Measurements from ENCODE around the gene COPB2. TPM values are rescaled to one million over a fixed set of nuclear protein-coding genes. Genes with fewer than 3 reads are reported as not detected.

COPB2 gene
- polyA plus RNA-seq, 1 of the 3 experiments (the other 2 are of a cell fraction): 69.7 TPM

DNA sequence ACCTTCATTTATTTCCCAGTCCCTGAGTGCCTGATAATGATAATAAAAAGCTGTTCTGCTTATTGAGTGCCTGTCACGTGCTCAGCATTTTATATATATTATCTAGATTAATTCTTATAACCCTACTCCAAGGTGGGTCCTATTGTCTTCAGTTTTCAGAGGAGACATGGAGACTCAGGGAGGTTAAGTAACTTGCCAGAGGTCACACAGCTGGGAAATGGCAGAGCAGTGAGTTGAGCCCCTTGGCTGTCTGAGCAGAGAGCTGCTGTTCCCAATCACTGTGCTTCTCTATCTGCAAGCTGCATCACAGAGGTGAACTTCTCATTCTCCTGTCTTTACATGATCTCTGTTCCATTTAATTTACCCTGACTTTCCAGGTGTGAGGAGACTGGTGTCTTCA lies 77.9 kb downstream of the COPB2 start (continued):
- TF ChIP-seq NRF1 (IDR thresholded peaks at IDR 0.05; ENCODE audit: low read depth, low read length) (no peak), RCOR1 (IDR thresholded peaks at IDR 0.05; ENCODE audit: low read length) (no peak)

DNA sequence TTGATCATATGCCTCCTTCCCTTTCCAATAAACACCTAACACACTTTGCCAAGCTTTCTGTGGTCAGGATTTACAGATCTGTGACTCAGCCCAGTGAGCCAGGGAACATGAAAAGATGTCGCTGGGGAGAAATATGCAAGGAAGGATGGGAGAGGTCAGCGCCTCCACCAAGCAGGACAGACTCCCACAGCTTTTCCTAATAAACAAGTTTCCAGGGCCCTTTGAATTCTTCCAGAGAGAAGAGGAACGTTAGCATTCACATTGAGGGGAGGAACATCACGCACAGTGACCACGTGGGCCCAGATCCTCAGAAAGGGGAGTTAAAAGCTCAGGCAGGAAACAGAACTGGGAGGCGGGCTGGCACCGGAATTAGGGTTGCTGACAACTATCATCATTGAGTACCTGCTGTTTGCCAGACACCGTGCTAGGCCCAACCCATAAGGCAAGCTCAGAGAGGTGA lies 78.9 kb downstream of the COPB2 start:
- Histone ChIP-seq H3K4me1 (ENCODE audit: control insufficient read depth in 1 of 2, insufficient read depth in 2 of 2, low read depth in 1 of 2, low read length in 1 of 2) (peaks cover 3 to 43% of the 10 kb centered on the region in 2 experiments; a peak in 3 of 4 replicates), H3K27ac (ENCODE audit: low read depth in 2 of 2, low read length in 1 of 2) (peak overlapping the region; percentile 63 to 86; a peak in 3 of 4 replicates), H3K9me3 (no peaks in the 10 kb centered on the region), H3K27me3 (ENCODE audit: insufficient read depth) (no peaks in the 10 kb centered on the region), H2AFZ (ENCODE audit: low read depth) (peak overlapping the region; percentile 61; the same call in 1 of the 2 replicates), H3K9me2 (no peaks in the 10 kb centered on the region), H3F3A (replicated peaks; ENCODE audit: insufficient read depth) (peaks cover 24% of the 10 kb centered on the region), H3K36me3 (replicated peaks in 1 of 2; ENCODE audit: control insufficient read depth in 1 of 2, insufficient read depth in 2 of 2, low read length in 1 of 2) (no peaks in the 10 kb centered on the region), H4K20me1 (ENCODE audit: insufficient read depth) (no peaks in the 10 kb centered on the region), H3K79me2 (ENCODE audit: insufficient read depth) (no peaks in the 10 kb centered on the region), H3K4me2 (peak overlapping the region; percentile 12), H3K9ac (peak overlapping the region; percentile 38; the same call in 1 of the 2 replicates), H3K4me3 (ENCODE audit: low read depth in 2 of 2, low read length in 1 of 2) (no peak overlapping the region)
- DNase-seq: no peak
- WGBS (ENCODE audit: low lambda C conversion rate): 50% methylated on average over 8 of the region's 8 CpGs
- POLR2A ChIA-PET: no interaction called here
- CTCF ChIA-PET: interaction anchor here (1.0 to 2.3 kb wide), 5 partner anchors 9 to 199 kb away, joined by 3 to 11 read pairs (median 4); no protein-coding TSS in a partner anchor
- peak; percentile 69 for TF ChIP-seq NFIC (IDR thresholded peaks at IDR 0.05; ENCODE audit: borderline replicate concordance)
- TF ChIP-seq, protein P1, sequence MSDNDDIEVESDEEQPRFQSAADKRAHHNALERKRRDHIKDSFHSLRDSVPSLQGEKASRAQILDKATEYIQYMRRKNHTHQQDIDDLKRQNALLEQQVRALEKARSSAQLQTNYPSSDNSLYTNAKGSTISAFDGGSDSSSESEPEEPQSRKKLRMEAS (IDR thresholded peaks at IDR 0.05; ENCODE audit: low read depth): peak; percentile 62
- no peak for TF ChIP-seq TAF1 (IDR thresholded peaks at IDR 0.05; ENCODE audit: borderline replicate concordance, low read depth, low read length)
- TF ChIP-seq, protein P2, sequence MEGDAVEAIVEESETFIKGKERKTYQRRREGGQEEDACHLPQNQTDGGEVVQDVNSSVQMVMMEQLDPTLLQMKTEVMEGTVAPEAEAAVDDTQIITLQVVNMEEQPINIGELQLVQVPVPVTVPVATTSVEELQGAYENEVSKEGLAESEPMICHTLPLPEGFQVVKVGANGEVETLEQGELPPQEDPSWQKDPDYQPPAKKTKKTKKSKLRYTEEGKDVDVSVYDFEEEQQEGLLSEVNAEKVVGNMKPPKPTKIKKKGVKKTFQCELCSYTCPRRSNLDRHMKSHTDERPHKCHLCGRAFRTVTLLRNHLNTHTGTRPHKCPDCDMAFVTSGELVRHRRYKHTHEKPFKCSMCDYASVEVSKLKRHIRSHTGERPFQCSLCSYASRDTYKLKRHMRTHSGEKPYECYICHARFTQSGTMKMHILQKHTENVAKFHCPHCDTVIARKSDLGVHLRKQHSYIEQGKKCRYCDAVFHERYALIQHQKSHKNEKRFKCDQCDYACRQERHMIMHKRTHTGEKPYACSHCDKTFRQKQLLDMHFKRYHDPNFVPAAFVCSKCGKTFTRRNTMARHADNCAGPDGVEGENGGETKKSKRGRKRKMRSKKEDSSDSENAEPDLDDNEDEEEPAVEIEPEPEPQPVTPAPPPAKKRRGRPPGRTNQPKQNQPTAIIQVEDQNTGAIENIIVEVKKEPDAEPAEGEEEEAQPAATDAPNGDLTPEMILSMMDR (IDR thresholded peaks at IDR 0.05): no peak
- TF ChIP-seq EZH2phosphoT487 (IDR thresholded peaks at IDR 0.05; ENCODE audit: borderline replicate concordance, low read depth): no peak
- TF ChIP-seq CHD2 (IDR thresholded peaks at IDR 0.05; ENCODE audit: low read length, partially characterized antibody): no peak
- peak; percentile 39; the same call in 1 of the 2 replicates for TF ChIP-seq YY1 (IDR thresholded peaks at IDR 0.05; ENCODE audit: low read depth)
- TF ChIP-seq MEF2A (IDR thresholded peaks at IDR 0.05; ENCODE audit: borderline replicate concordance, low read depth): no peak
- 0 out of 2 replicates have a peak, but pooled peaks have one; percentile 29 for TF ChIP-seq TEAD4 (IDR thresholded peaks at IDR 0.05; ENCODE audit: borderline replicate concordance, insufficient read depth)
- TF ChIP-seq GABPA (IDR thresholded peaks at IDR 0.05; ENCODE audit: low read depth): no peak
- no peak for TF ChIP-seq ELF1 (IDR thresholded peaks at IDR 0.05)
- no peak for TF ChIP-seq FOXM1 (IDR thresholded peaks at IDR 0.05; ENCODE audit: low read depth)
- TF ChIP-seq NRF1 (IDR thresholded peaks at IDR 0.05; ENCODE audit: low read depth, low read length): no peak
- TF ChIP-seq, protein P3, sequence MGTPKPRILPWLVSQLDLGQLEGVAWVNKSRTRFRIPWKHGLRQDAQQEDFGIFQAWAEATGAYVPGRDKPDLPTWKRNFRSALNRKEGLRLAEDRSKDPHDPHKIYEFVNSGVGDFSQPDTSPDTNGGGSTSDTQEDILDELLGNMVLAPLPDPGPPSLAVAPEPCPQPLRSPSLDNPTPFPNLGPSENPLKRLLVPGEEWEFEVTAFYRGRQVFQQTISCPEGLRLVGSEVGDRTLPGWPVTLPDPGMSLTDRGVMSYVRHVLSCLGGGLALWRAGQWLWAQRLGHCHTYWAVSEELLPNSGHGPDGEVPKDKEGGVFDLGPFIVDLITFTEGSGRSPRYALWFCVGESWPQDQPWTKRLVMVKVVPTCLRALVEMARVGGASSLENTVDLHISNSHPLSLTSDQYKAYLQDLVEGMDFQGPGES (IDR thresholded peaks at IDR 0.05; ENCODE audit: low read depth, low read length): no peak
- TF ChIP-seq GATA2 (CRISPR knock-in tag; IDR thresholded peaks at IDR 0.05): no peak
- TF ChIP-seq EP300 (IDR thresholded peaks at IDR 0.05; ENCODE audit: borderline replicate concordance in 1 of 2, low read depth in 1 of 2, low read length in 1 of 2): peak in 1 of 2 experiments; percentile 75; a peak in 2 of 4 replicates
- TF ChIP-seq, protein P4, sequence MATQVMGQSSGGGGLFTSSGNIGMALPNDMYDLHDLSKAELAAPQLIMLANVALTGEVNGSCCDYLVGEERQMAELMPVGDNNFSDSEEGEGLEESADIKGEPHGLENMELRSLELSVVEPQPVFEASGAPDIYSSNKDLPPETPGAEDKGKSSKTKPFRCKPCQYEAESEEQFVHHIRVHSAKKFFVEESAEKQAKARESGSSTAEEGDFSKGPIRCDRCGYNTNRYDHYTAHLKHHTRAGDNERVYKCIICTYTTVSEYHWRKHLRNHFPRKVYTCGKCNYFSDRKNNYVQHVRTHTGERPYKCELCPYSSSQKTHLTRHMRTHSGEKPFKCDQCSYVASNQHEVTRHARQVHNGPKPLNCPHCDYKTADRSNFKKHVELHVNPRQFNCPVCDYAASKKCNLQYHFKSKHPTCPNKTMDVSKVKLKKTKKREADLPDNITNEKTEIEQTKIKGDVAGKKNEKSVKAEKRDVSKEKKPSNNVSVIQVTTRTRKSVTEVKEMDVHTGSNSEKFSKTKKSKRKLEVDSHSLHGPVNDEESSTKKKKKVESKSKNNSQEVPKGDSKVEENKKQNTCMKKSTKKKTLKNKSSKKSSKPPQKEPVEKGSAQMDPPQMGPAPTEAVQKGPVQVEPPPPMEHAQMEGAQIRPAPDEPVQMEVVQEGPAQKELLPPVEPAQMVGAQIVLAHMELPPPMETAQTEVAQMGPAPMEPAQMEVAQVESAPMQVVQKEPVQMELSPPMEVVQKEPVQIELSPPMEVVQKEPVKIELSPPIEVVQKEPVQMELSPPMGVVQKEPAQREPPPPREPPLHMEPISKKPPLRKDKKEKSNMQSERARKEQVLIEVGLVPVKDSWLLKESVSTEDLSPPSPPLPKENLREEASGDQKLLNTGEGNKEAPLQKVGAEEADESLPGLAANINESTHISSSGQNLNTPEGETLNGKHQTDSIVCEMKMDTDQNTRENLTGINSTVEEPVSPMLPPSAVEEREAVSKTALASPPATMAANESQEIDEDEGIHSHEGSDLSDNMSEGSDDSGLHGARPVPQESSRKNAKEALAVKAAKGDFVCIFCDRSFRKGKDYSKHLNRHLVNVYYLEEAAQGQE (IDR thresholded peaks at IDR 0.05; ENCODE audit: low read depth, low read length): peak; percentile 9; the same call in 1 of the 2 replicates
- TF ChIP-seq FOSL2 (IDR thresholded peaks at IDR 0.05; ENCODE audit: borderline replicate concordance, low read depth): peak; percentile 84
- peak; percentile 78 for TF ChIP-seq TCF12 (IDR thresholded peaks at IDR 0.05)
- TF ChIP-seq RXRA (IDR thresholded peaks at IDR 0.05; ENCODE audit: borderline replicate concordance, low read depth): peak; percentile 57; the same call in 1 of the 2 replicates
- TF ChIP-seq RFX5 (IDR thresholded peaks at IDR 0.05; ENCODE audit: low read length): no peak
- TF ChIP-seq, protein P5, sequence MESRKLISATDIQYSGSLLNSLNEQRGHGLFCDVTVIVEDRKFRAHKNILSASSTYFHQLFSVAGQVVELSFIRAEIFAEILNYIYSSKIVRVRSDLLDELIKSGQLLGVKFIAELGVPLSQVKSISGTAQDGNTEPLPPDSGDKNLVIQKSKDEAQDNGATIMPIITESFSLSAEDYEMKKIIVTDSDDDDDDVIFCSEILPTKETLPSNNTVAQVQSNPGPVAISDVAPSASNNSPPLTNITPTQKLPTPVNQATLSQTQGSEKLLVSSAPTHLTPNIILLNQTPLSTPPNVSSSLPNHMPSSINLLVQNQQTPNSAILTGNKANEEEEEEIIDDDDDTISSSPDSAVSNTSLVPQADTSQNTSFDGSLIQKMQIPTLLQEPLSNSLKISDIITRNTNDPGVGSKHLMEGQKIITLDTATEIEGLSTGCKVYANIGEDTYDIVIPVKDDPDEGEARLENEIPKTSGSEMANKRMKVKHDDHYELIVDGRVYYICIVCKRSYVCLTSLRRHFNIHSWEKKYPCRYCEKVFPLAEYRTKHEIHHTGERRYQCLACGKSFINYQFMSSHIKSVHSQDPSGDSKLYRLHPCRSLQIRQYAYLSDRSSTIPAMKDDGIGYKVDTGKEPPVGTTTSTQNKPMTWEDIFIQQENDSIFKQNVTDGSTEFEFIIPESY (IDR thresholded peaks at IDR 0.05; ENCODE audit: borderline replicate concordance, low read depth): no peak
- TF ChIP-seq MXI1 (IDR thresholded peaks at IDR 0.05; ENCODE audit: low read depth, low read length): no peak

All from SK-N-SH (cell line).